WTC11 (cell line): ENCODE measurements around the gene FOXK1. TPM values are rescaled to one million over a fixed set of nuclear protein-coding genes. Genes with fewer than 3 reads are reported as not detected.

Experiments
- ATAC-seq: fragments of 200-7000 bp; cut with Tn5 transposase; 2 replicates; pipeline ENCODE4 v1.10.0; 2021; ENCODE audit warnings: mild to moderate bottlenecking, moderate library complexity
- CTCF ChIA-PET: fragments of 300-600 bp; sonication (Branson Sonifier 250); formaldehyde crosslinking; loops from one replicate; lab custom pipeline; 2021; ENCODE audit warnings: antibody characterized with exemption; lab: Charles Lee
- POLR2A ChIA-PET: fragments of 350-600 bp; sonication (Branson Sonifier 250); formaldehyde crosslinking; loops from one replicate; lab custom pipeline; 2021; ENCODE audit warnings: antibody characterized with exemption; lab: Charles Lee
- DNase-seq: peaks from one replicate; pipeline ENCODE4 v3.0.0; 2021; ENCODE audit warnings: low spot score
- H3K27ac Mint-ChIP-seq: 2 replicates; pipeline ENCODE4 v1.8.0; 2021; ENCODE audit warnings: mixed read lengths
- H3K27me3 Mint-ChIP-seq: 2 replicates; pipeline ENCODE4 v1.8.0; 2021; ENCODE audit warnings: low read depth, mild to moderate bottlenecking, moderate library complexity, mixed read lengths
- H3K36me3 Mint-ChIP-seq: 2 replicates; pipeline ENCODE4 v1.8.0; 2021; ENCODE audit warnings: mixed read lengths
- H3K4me1 Mint-ChIP-seq: 2 replicates; pipeline ENCODE4 v1.8.0; 2022; ENCODE audit warnings: mixed read lengths
- H3K4me3 Mint-ChIP-seq: 2 replicates; pipeline ENCODE4 v1.8.0; 2021; ENCODE audit warnings: mild to moderate bottlenecking, moderate library complexity, mixed read lengths
- H3K9me3 Mint-ChIP-seq: 2 replicates; pipeline ENCODE4 v1.8.0; 2021; ENCODE audit warnings: mixed read lengths
- EMX1 ChIP-seq: fragments of 250-450 bp; sonication (Bioruptor Pico); IDR thresholded peaks from 2 replicates; pipeline ENCODE4 v1.8.0; 2021; ENCODE audit warnings: mild to moderate bottlenecking
- FOXJ3 ChIP-seq: sonication (generic); formaldehyde crosslinking; IDR thresholded peaks from 2 replicates; pipeline ENCODE4 v1.9.0; 2021; ENCODE audit warnings: missing genetic modification reagents, mild to moderate bottlenecking, borderline replicate concordance
- JUN ChIP-seq: sonication (generic); formaldehyde crosslinking; IDR thresholded peaks from 2 replicates; pipeline ENCODE4 v1.8.0; 2023; ENCODE audit warnings: mild to moderate bottlenecking, missing genetic modification reagents
- MXD4 ChIP-seq: fragments of 250-450 bp; sonication (Bioruptor Pico); IDR thresholded peaks from 2 replicates; pipeline ENCODE4 v1.8.0; 2021; ENCODE audit warnings: mild to moderate bottlenecking, moderate library complexity, borderline replicate concordance
- PRRX2 ChIP-seq: fragments of 250-450 bp; sonication (Bioruptor Pico); IDR thresholded peaks from 2 replicates; pipeline ENCODE4 v1.8.0; 2021; ENCODE audit warnings: mild to moderate bottlenecking
- SOX15 ChIP-seq: fragments of 250-450 bp; sonication (Bioruptor Pico); IDR thresholded peaks from 2 replicates; pipeline ENCODE4 v1.9.0; 2021; ENCODE audit warnings: mild to moderate bottlenecking
- TCF7 ChIP-seq: sonication (generic); formaldehyde crosslinking; IDR thresholded peaks from 2 replicates; pipeline ENCODE4 v1.8.0; 2022; ENCODE audit warnings: mild to moderate bottlenecking, low read depth, missing genetic modification reagents, moderate library complexity
- TEAD1 ChIP-seq: sonication (generic); formaldehyde crosslinking; IDR thresholded peaks from 2 replicates; pipeline ENCODE4 v1.8.0; 2022; ENCODE audit warnings: mild to moderate bottlenecking, missing genetic modification reagents
- ZBTB21 ChIP-seq: sonication (generic); formaldehyde crosslinking; IDR thresholded peaks from 2 replicates; pipeline ENCODE4 v1.8.1; 2023; ENCODE audit warnings: mild to moderate bottlenecking, missing genetic modification reagents, borderline replicate concordance
- microRNA-seq: library from miRNA; unstranded; fragments of <30 nt; microRNA quantifications from one replicate; pipeline ENCODE4 v1.2.0, GENCODE V29; 2022; ENCODE audit warnings: borderline number of aligned reads
- total RNA-seq: library from RNA; stranded (reverse); gene quantifications from 3 replicates; pipeline ENCODE4 v1.2.3, GENCODE V29; 2021
- TF ChIP-seq, protein P1 (sequence below): sonication (generic); formaldehyde crosslinking; IDR thresholded peaks from 2 replicates; pipeline ENCODE4 v1.8.1; 2023; ENCODE audit warnings: mild to moderate bottlenecking, missing genetic modification reagents

The FOXK1 gene
- total RNA-seq, 1 experiment from 2014 or later, result 21.9 TPM

DNA sequence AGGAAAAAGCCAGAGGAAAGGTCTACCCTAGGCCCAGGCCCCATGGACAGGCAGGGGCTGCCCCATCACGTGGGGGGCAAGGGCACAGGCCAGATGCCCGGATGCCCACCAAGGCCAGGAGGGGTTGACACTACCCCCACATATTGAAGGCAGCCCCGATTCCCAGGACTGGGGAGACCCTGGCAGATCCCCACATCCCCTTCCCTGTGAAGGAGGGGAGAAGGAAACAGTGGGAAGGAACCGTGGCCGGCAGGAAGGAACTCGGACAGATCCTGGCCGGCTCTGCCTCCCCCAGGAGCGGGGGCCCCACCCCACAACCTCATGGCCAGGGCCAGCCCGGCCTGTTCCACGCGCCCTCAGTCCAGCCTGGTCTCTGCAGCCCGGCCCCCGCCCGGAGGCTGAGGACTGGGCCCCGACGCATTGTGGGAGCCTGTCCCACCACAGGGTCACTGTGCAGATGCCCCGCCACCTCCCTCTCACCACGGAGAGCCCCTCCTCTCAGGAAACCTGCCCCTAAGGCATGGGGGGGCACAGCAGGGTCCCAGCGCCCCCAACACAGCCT is 138.4 kb downstream of the FOXK1 start:
- Mint-ChIP-seq H3K27me3 (no peaks in the 10 kb centered on the region), H3K4me1 (no peaks in the 10 kb centered on the region), H3K4me3 (no peak overlapping the region), H3K9me3 (no peaks in the 10 kb centered on the region), H3K27ac (no peak overlapping the region), H3K36me3 (no peaks in the 10 kb centered on the region)
- DNase-seq, result no peak
- TF ChIP-seq MXD4 (CRISPR knock-in tag), result no peak
- TF ChIP-seq, protein P1, sequence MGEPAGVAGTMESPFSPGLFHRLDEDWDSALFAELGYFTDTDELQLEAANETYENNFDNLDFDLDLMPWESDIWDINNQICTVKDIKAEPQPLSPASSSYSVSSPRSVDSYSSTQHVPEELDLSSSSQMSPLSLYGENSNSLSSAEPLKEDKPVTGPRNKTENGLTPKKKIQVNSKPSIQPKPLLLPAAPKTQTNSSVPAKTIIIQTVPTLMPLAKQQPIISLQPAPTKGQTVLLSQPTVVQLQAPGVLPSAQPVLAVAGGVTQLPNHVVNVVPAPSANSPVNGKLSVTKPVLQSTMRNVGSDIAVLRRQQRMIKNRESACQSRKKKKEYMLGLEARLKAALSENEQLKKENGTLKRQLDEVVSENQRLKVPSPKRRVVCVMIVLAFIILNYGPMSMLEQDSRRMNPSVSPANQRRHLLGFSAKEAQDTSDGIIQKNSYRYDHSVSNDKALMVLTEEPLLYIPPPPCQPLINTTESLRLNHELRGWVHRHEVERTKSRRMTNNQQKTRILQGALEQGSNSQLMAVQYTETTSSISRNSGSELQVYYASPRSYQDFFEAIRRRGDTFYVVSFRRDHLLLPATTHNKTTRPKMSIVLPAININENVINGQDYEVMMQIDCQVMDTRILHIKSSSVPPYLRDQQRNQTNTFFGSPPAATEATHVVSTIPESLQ (CRISPR knock-in tag), result no peak
- TF ChIP-seq JUN (CRISPR knock-in tag), result no peak
- no peak for TF ChIP-seq EMX1 (CRISPR knock-in tag)
- TF ChIP-seq PRRX2 (CRISPR knock-in tag), result no peak
- TF ChIP-seq TEAD1 (CRISPR knock-in tag), result no peak
- TF ChIP-seq FOXJ3, result no peak
- TF ChIP-seq ZBTB21 (CRISPR knock-in tag), result no peak
- no peak for TF ChIP-seq SOX15 (CRISPR knock-in tag)
- no peak for TF ChIP-seq TCF7 (CRISPR knock-in tag)
- ChIA-PET POLR2A (no interaction called here), CTCF (interaction anchor here (4.7 kb wide), 1 partner anchor 9 kb away, joined by 22 read pairs; no protein-coding TSS in a partner anchor)
- ATAC-seq, result no peak

Small RNA genes lying within 50 kb of the gene (microRNA-seq; reads per million reads assigned to microRNA genes)
- not detected for gene MIR4656

Other genes with a start within 250 kb of the FOXK1 start
- 25.6 to 29.4 TPM (median 27.9 TPM) in 3 replicates for gene AP5Z1, start 93.3 kb downstream of the FOXK1 start, total RNA-seq
- gene PAPOLB, start 179.7 kb downstream of the FOXK1 start, total RNA-seq, result 0.23 to 0.31 TPM (median 0.27 TPM) in 3 replicates
- gene RADIL, start 201.4 kb downstream of the FOXK1 start, total RNA-seq, result 8.6 to 12.1 TPM (median 11.1 TPM) in 3 replicates